Measurements from ENCODE around the gene ANHX.
A peak's percentile ranks its signal among the peaks of the same experiment; 100 is the strongest.

The ANHX gene

GRCh38 chr12:133202493-133203343 lies 33.0 kb downstream of the ANHX start:
- H3K36me3 ChIP-seq (ENCODE audit: control insufficient read depth, insufficient read depth, low read length): peaks cover 26% of the 10 kb centered on the region
- H3K9ac ChIP-seq (ENCODE audit: low read depth, low read length): no peak overlapping the region
- H3K4me3 ChIP-seq (ENCODE audit: low read depth, low read length): no peak overlapping the region
- H3K9me3 ChIP-seq (ENCODE audit: control insufficient read depth, insufficient read depth, low read length): peaks cover 61% of the 10 kb centered on the region
- H3K4me1 ChIP-seq (ENCODE audit: control insufficient read depth, insufficient read depth, low read length): no peaks in the 10 kb centered on the region
- H3K27me3 ChIP-seq (ENCODE audit: control insufficient read depth, insufficient read depth, low read length): no peaks in the 10 kb centered on the region

- no peak overlapping the region for H3K9ac ChIP-seq (ENCODE audit: low read depth, low read length)
- H3K4me1 ChIP-seq (ENCODE audit: control insufficient read depth, insufficient read depth, low read length): no peaks in the 10 kb centered on the region
- H3K27me3 ChIP-seq (ENCODE audit: control insufficient read depth, insufficient read depth, low read length): no peaks in the 10 kb centered on the region
- peaks cover 26% of the 10 kb centered on the region for H3K36me3 ChIP-seq (ENCODE audit: control insufficient read depth, insufficient read depth, low read length)
- no peak overlapping the region for H3K4me3 ChIP-seq (ENCODE audit: low read depth, low read length)
- H3K9me3 ChIP-seq (ENCODE audit: control insufficient read depth, insufficient read depth, low read length): peaks cover 58% of the 10 kb centered on the region
Observed at GRCh38 chr12:133201888-133202287, 33.8 kb downstream of the ANHX start.

GRCh38 chr12:133192847-133193246 lies 42.8 kb downstream of the ANHX start:
- no peaks in the 10 kb centered on the region for H3K4me1 ChIP-seq (ENCODE audit: control insufficient read depth, insufficient read depth, low read length)
- H3K36me3 ChIP-seq (ENCODE audit: control insufficient read depth, insufficient read depth, low read length): peaks cover 46% of the 10 kb centered on the region
- peaks cover 31% of the 10 kb centered on the region for H3K9me3 ChIP-seq (ENCODE audit: control insufficient read depth, insufficient read depth, low read length)
- H3K27me3 ChIP-seq (ENCODE audit: control insufficient read depth, insufficient read depth, low read length): no peaks in the 10 kb centered on the region
- H3K9ac ChIP-seq (ENCODE audit: low read depth, low read length): no peak overlapping the region
- H3K4me3 ChIP-seq (ENCODE audit: low read depth, low read length): no peak overlapping the region

- peaks cover 56% of the 10 kb centered on the region for H3K36me3 ChIP-seq (ENCODE audit: control insufficient read depth, insufficient read depth, low read length)
- peaks cover 23% of the 10 kb centered on the region for H3K9me3 ChIP-seq (ENCODE audit: control insufficient read depth, insufficient read depth, low read length)
Observed at GRCh38 chr12:133190176-133190575, 45.5 kb downstream of the ANHX start.

GRCh38 chr12:133181238-133181959 lies 54.3 kb downstream of the ANHX start, which contains the start of gene ZNF268:
Gene ZNF268, plus strand, starts transcription at chr12:133181495. Its CDS starts 503 bp downstream, at chr12:133181998.
- Histone ChIP-seq H3K4me1 (ENCODE audit: control insufficient read depth, insufficient read depth, low read length) (no peaks in the 10 kb centered on the region), H3K27me3 (ENCODE audit: control insufficient read depth, insufficient read depth, low read length) (no peaks in the 10 kb centered on the region), H3K4me3 (ENCODE audit: low read depth, low read length) (peak within 1 kb of the TSS; percentile 98), H3K36me3 (ENCODE audit: control insufficient read depth, insufficient read depth, low read length) (peaks cover 16% of the 10 kb centered on the region), H3K9ac (ENCODE audit: low read depth, low read length) (peak within 1 kb of the TSS; percentile 88), H3K9me3 (ENCODE audit: control insufficient read depth, insufficient read depth, low read length) (peaks cover 4% of the 10 kb centered on the region)

More at GRCh38 chr12:133190176-133190575, 45.5 kb downstream of the ANHX start:
- no peaks in the 10 kb centered on the region for H3K27me3 ChIP-seq (ENCODE audit: control insufficient read depth, insufficient read depth, low read length)
- no peak overlapping the region for H3K9ac ChIP-seq (ENCODE audit: low read depth, low read length)
- H3K4me3 ChIP-seq (ENCODE audit: low read depth, low read length): no peak overlapping the region
- no peaks in the 10 kb centered on the region for H3K4me1 ChIP-seq (ENCODE audit: control insufficient read depth, insufficient read depth, low read length)

GRCh38 chr12:133180669-133181068 lies 55.0 kb downstream of the ANHX start:
- Histone ChIP-seq H3K4me3 (ENCODE audit: low read depth, low read length) (no peak overlapping the region), H3K9me3 (ENCODE audit: control insufficient read depth, insufficient read depth, low read length) (peaks cover 4% of the 10 kb centered on the region)

GRCh38 chr12:133174901-133175300 lies 60.8 kb downstream of the ANHX start:
- Histone ChIP-seq H3K4me1 (ENCODE audit: control insufficient read depth, insufficient read depth, low read length) (no peaks in the 10 kb centered on the region), H3K27me3 (ENCODE audit: control insufficient read depth, insufficient read depth, low read length) (no peaks in the 10 kb centered on the region), H3K9ac (ENCODE audit: low read depth, low read length) (no peak overlapping the region), H3K4me3 (ENCODE audit: low read depth, low read length) (no peak overlapping the region), H3K9me3 (ENCODE audit: control insufficient read depth, insufficient read depth, low read length) (peaks cover 23% of the 10 kb centered on the region), H3K36me3 (ENCODE audit: control insufficient read depth, insufficient read depth, low read length) (no peaks in the 10 kb centered on the region)

More at GRCh38 chr12:133180669-133181068, 55.0 kb downstream of the ANHX start:
- Histone ChIP-seq H3K27me3 (ENCODE audit: control insufficient read depth, insufficient read depth, low read length) (no peaks in the 10 kb centered on the region), H3K36me3 (ENCODE audit: control insufficient read depth, insufficient read depth, low read length) (peaks cover 12% of the 10 kb centered on the region), H3K4me1 (ENCODE audit: control insufficient read depth, insufficient read depth, low read length) (no peaks in the 10 kb centered on the region), H3K9ac (ENCODE audit: low read depth, low read length) (no peak overlapping the region)

- Histone ChIP-seq H3K4me3 (ENCODE audit: low read depth, low read length) (no peak overlapping the region), H3K27me3 (ENCODE audit: control insufficient read depth, insufficient read depth, low read length) (no peaks in the 10 kb centered on the region), H3K9me3 (ENCODE audit: control insufficient read depth, insufficient read depth, low read length) (peaks cover 23% of the 10 kb centered on the region), H3K9ac (ENCODE audit: low read depth, low read length) (no peak overlapping the region), H3K4me1 (ENCODE audit: control insufficient read depth, insufficient read depth, low read length) (no peaks in the 10 kb centered on the region), H3K36me3 (ENCODE audit: control insufficient read depth, insufficient read depth, low read length) (no peaks in the 10 kb centered on the region)
Observed at GRCh38 chr12:133172491-133172890, 63.2 kb downstream of the ANHX start.
